ENCODE data around the gene CBR1. TPM values are rescaled to one million over a fixed set of nuclear protein-coding genes. Genes with fewer than 3 reads are reported as not detected.
"Not testable (repeated sequence)": the region's sequence is repeated elsewhere in the genome, so short reads cannot be mapped to it uniquely, and the experiment has no call there.

The CBR1 gene
- total and polyA plus RNA-seq, 12 donors = 38.3 to 602 (median 107) TPM

- Histone ChIP-seq H3K9me3 (replicated peaks in 1 of 3) (no peaks in the 10 kb centered on the region), H3K4me3 (peak overlapping the region in 1 of 4 donors; percentile 78), H3K27me3 (no peaks in the 10 kb centered on the region), H3K27ac (no peak overlapping the region), H3K4me1 (replicated peaks in 1 of 2) (peaks cover 10 to 32% of the 10 kb centered on the region in 2 donors), H3K36me3 (replicated peaks in 1 of 2) (peaks cover 0 to 23% of the 10 kb centered on the region in 2 donors)
- TF ChIP-seq POLR2A (IDR thresholded peaks at IDR 0.05) (no peak), CTCF (IDR thresholded peaks at IDR 0.05) (no peak)
- no peak for DNase-seq
- intact Hi-C loops (cut with DNase I) = no loop called here
- WGBS, 4 donors = 81 to 92% (median 86%) methylated on average over 6 to 7 of the region's 7 CpGs
Observed at GRCh38 chr21:36070999-36071398, 1.2 kb downstream of the CBR1 start.

- peaks cover 0 to 23% of the 10 kb centered on the region in 2 donors for H3K36me3 ChIP-seq (replicated peaks in 1 of 2)
- no peak for DNase-seq
- no peaks in the 10 kb centered on the region for H3K9me3 ChIP-seq (replicated peaks in 1 of 3)
- TF ChIP-seq POLR2A (IDR thresholded peaks at IDR 0.05) (no peak), CTCF (IDR thresholded peaks at IDR 0.05) (no peak)
- intact Hi-C loops (cut with DNase I) = no loop called here
- no peak overlapping the region for H3K27ac ChIP-seq
- no peak overlapping the region for H3K4me3 ChIP-seq
- no peaks in the 10 kb centered on the region for H3K27me3 ChIP-seq
- peaks cover 10 to 32% of the 10 kb centered on the region in 2 donors for H3K4me1 ChIP-seq (replicated peaks in 1 of 2)
- WGBS, 4 donors = 97 to 98% (median 98%) methylated on average over 6 to 12 of the region's 12 CpGs
Observed at GRCh38 chr21:36072453-36073162, 2.8 kb downstream of the CBR1 start.

- Histone ChIP-seq H3K4me3 (no peak overlapping the region), H3K36me3 (replicated peaks in 1 of 2) (peaks cover 0 to 23% of the 10 kb centered on the region in 2 donors), H3K27me3 (no peaks in the 10 kb centered on the region), H3K9me3 (replicated peaks in 1 of 3) (no peaks in the 10 kb centered on the region), H3K4me1 (replicated peaks in 1 of 2) (peaks cover 10 to 32% of the 10 kb centered on the region in 2 donors), H3K27ac (no peak overlapping the region)
- intact Hi-C loops (cut with DNase I) = no loop called here
- no peak for DNase-seq
- TF ChIP-seq POLR2A (IDR thresholded peaks at IDR 0.05) (no peak), CTCF (IDR thresholded peaks at IDR 0.05) (no peak)
- WGBS, 4 donors = 38 to 61% (median 57%) methylated on average over 3 of the region's 3 CpGs
Observed at GRCh38 chr21:36073181-36073580, 3.4 kb downstream of the CBR1 start.

- H3K4me3 ChIP-seq; H3K27ac ChIP-seq; DNase-seq; H3K27me3 ChIP-seq; H3K9me3 ChIP-seq (replicated peaks in 1 of 3); intact Hi-C loops (cut with DNase I): not testable (repeated sequence)
- H3K4me1 ChIP-seq (replicated peaks in 1 of 2) = peaks cover 10 to 32% of the 10 kb centered on the region in 2 donors
- 88 to 96% (median 91%) methylated on average over 5 of the region's 5 CpGs for WGBS, 4 donors
- H3K36me3 ChIP-seq (replicated peaks in 1 of 2) = peaks cover 0 to 23% of the 10 kb centered on the region in 2 donors
Observed at GRCh38 chr21:36073911-36074310, 4.1 kb downstream of the CBR1 start.

GRCh38 chr21:36075171-36075570 lies 5.3 kb downstream of the CBR1 start:
- H3K27ac ChIP-seq = peak overlapping the region in 1 of 5 donors; percentile 6
- H3K4me1 ChIP-seq (replicated peaks in 1 of 2) = peaks cover 6 to 25% of the 10 kb centered on the region in 2 donors
- 79 to 83% (median 81%) methylated on average over 3 of the region's 3 CpGs for WGBS, 4 donors
- H3K36me3 ChIP-seq (replicated peaks in 1 of 2) = peaks cover 0 to 23% of the 10 kb centered on the region in 2 donors
- no peak overlapping the region for H3K4me3 ChIP-seq
- TF ChIP-seq POLR2A (IDR thresholded peaks at IDR 0.05) (no peak), CTCF (IDR thresholded peaks at IDR 0.05) (no peak)
- DNase-seq = no peak
- H3K9me3 ChIP-seq (replicated peaks in 1 of 3) = no peaks in the 10 kb centered on the region
- intact Hi-C loops (cut with DNase I) = no loop called here
- H3K27me3 ChIP-seq = no peaks in the 10 kb centered on the region

Data from adrenal gland (tissue), 12 donors.